MM.1S (cell line): Measurements from ENCODE around the gene LIPN.
"Not testable (repeated sequence)": the region's sequence is repeated elsewhere in the genome, so short reads cannot be mapped to it uniquely, and the experiment has no call there.

ENCODE experiments used
- EZH2 ChIP-seq: fragments of 300-600 bp; sonication (generic); optimal IDR thresholded peaks from 2 replicates; pipeline ENCODE3; 2017; ENCODE audit warnings: low read depth, mild to moderate bottlenecking, antibody characterized with exemption, low read length, mixed read lengths
- EZH2phosphoT487 ChIP-seq: fragments of 300-600 bp; sonication (generic); IDR thresholded peaks from 2 replicates; pipeline ENCODE4 v1.6.1; 2018; ENCODE audit warnings: antibody characterized with exemption, low read length
- TF ChIP-seq, protein P1 (sequence below): fragments of 300-600 bp; sonication (generic); IDR thresholded peaks from 2 replicates; pipeline ENCODE4 v1.5.1; 2016; ENCODE audit warnings: antibody characterized with exemption, low read length, mixed read lengths

DNA sequence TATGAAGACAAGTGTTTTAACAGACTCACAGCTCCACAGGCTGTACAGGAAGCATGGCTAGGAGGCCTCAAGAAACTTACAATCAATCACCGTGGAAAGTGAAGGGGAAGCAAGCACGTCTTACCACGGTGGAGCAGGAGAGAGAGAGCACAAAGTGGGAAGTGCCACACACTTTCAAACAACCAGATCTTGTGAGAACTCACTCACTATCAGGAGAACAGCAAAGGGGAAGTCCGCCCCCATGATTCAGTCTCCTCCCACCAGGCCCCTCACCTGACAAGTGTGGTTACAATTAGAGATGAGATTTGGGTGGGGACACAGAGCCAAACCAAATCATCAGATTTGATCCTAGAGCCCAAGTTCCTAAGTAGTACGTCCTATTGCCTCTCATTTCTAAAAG is 17.9 kb upstream of the LIPN start:
- TF ChIP-seq, protein P1, sequence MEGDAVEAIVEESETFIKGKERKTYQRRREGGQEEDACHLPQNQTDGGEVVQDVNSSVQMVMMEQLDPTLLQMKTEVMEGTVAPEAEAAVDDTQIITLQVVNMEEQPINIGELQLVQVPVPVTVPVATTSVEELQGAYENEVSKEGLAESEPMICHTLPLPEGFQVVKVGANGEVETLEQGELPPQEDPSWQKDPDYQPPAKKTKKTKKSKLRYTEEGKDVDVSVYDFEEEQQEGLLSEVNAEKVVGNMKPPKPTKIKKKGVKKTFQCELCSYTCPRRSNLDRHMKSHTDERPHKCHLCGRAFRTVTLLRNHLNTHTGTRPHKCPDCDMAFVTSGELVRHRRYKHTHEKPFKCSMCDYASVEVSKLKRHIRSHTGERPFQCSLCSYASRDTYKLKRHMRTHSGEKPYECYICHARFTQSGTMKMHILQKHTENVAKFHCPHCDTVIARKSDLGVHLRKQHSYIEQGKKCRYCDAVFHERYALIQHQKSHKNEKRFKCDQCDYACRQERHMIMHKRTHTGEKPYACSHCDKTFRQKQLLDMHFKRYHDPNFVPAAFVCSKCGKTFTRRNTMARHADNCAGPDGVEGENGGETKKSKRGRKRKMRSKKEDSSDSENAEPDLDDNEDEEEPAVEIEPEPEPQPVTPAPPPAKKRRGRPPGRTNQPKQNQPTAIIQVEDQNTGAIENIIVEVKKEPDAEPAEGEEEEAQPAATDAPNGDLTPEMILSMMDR = not testable (repeated sequence)
- not testable (repeated sequence) for TF ChIP-seq EZH2, EZH2phosphoT487
